IMR-90 (cell line): ENCODE results near the gene EP300.

Experiments
- MAZ ChIP-seq: IDR thresholded peaks from 2 replicates; pipeline ENCODE4 v1.6.1; 2012; ENCODE audit warnings: low read depth, mild to moderate bottlenecking, low read length, improper control_type of control experiment, moderate library complexity, borderline replicate concordance
- MXI1 ChIP-seq: IDR thresholded peaks from 2 replicates; pipeline ENCODE4 v1.6.1; 2012; ENCODE audit warnings: low read depth, mild to moderate bottlenecking, low read length, moderate library complexity, borderline replicate concordance
- POLR2A ChIP-seq: IDR thresholded peaks from 2 replicates; pipeline ENCODE4 v1.6.1; 2012; ENCODE audit warnings: mild to moderate bottlenecking, low read depth, low read length
- RAD21 ChIP-seq: IDR thresholded peaks from 2 replicates; pipeline ENCODE4 v1.6.1; 2012; ENCODE audit warnings: low read length, improper control_type of control experiment
- RFX5 ChIP-seq: IDR thresholded peaks from 2 replicates; pipeline ENCODE4 v1.8.0; 2012; ENCODE audit warnings: low read depth, mild to moderate bottlenecking, low read length, moderate library complexity
- TF ChIP-seq, protein P1 (sequence below): fragments of 150-350 bp; IDR thresholded peaks from 2 replicates; pipeline ENCODE4 v1.6.1; 2017; ENCODE audit warnings: mild to moderate bottlenecking, antibody characterized with exemption, low read length, low read depth
- TF ChIP-seq, protein P2 (sequence below): conservative IDR thresholded peaks from 2 replicates; pipeline ENCODE4 v1.5.1; 2012; ENCODE audit warnings: mild to moderate bottlenecking, low read depth, low read length, improper control_type of control experiment

DNA sequence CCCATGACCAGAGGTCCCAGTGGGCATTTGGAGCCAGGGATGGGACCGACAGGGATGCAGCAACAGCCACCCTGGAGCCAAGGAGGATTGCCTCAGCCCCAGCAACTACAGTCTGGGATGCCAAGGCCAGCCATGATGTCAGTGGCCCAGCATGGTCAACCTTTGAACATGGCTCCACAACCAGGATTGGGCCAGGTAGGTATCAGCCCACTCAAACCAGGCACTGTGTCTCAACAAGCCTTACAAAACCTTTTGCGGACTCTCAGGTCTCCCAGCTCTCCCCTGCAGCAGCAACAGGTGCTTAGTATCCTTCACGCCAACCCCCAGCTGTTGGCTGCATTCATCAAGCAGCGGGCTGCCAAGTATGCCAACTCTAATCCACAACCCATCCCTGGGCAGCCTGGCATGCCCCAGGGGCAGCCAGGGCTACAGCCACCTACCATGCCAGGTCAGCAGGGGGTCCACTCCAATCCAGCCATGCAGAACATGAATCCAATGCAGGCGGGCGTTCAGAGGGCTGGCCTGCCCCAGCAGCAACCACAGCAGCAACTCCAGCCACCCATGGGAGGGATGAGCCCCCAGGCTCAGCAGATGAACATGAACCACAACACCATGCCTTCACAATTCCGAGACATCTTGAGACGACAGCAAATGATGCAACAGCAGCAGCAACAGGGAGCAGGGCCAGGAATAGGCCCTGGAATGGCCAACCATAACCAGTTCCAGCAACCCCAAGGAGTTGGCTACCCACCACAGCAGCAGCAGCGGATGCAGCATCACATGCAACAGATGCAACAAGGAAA lies 85.4 kb downstream of the EP300 start:
- TF ChIP-seq, protein P1, sequence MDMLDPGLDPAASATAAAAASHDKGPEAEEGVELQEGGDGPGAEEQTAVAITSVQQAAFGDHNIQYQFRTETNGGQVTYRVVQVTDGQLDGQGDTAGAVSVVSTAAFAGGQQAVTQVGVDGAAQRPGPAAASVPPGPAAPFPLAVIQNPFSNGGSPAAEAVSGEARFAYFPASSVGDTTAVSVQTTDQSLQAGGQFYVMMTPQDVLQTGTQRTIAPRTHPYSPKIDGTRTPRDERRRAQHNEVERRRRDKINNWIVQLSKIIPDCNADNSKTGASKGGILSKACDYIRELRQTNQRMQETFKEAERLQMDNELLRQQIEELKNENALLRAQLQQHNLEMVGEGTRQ, result no peak
- TF ChIP-seq, protein P2, sequence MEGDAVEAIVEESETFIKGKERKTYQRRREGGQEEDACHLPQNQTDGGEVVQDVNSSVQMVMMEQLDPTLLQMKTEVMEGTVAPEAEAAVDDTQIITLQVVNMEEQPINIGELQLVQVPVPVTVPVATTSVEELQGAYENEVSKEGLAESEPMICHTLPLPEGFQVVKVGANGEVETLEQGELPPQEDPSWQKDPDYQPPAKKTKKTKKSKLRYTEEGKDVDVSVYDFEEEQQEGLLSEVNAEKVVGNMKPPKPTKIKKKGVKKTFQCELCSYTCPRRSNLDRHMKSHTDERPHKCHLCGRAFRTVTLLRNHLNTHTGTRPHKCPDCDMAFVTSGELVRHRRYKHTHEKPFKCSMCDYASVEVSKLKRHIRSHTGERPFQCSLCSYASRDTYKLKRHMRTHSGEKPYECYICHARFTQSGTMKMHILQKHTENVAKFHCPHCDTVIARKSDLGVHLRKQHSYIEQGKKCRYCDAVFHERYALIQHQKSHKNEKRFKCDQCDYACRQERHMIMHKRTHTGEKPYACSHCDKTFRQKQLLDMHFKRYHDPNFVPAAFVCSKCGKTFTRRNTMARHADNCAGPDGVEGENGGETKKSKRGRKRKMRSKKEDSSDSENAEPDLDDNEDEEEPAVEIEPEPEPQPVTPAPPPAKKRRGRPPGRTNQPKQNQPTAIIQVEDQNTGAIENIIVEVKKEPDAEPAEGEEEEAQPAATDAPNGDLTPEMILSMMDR, result no peak
- TF ChIP-seq RAD21, result no peak
- no peak for TF ChIP-seq MXI1
- TF ChIP-seq POLR2A, result no peak
- no peak for TF ChIP-seq MAZ
- TF ChIP-seq RFX5, result no peak
